Measurements from ENCODE around the gene ERC2. TPM values are rescaled to one million over a fixed set of nuclear protein-coding genes. Genes with fewer than 3 reads are reported as not detected.

Gene ERC2
- total RNA-seq, 2 experiments from 2014 or later = not detected

- intact Hi-C loops (cut with micrococcal nuclease; ENCODE audit: unreplicated experiment) = no loop called here
- no peaks in the 10 kb centered on the region for H3K4me1 ChIP-seq (ENCODE audit: insufficient read depth, low read length, poor library complexity, severe bottlenecking)
- H3K4me3 ChIP-seq (ENCODE audit: low read depth, low read length, poor library complexity, severe bottlenecking) = no peak overlapping the region
- ChIA-PET POLR2A (no interaction called here), CTCF (ENCODE audit: unreplicated experiment) (no interaction called here)
- no peaks in the 10 kb centered on the region for H4K20me1 ChIP-seq (ENCODE audit: insufficient read depth, low read length)
- peaks cover 20% of the 10 kb centered on the region; the same call in 1 of the 2 replicates for H3K36me3 ChIP-seq (ENCODE audit: insufficient read depth, low read length)
- no peak overlapping the region for H3K4me2 ChIP-seq (ENCODE audit: low read length)
- no peaks in the 10 kb centered on the region for H3K9me3 ChIP-seq (ENCODE audit: low read length)
- no peak overlapping the region for H2AFZ ChIP-seq (ENCODE audit: low read length)
- no peak for DNase-seq (ENCODE audit: low spot score)
- no peaks in the 10 kb centered on the region for H3K9me2 ChIP-seq (ENCODE audit: insufficient read depth, low read length)
- TF ChIP-seq EZH2phosphoT487 (IDR thresholded peaks at IDR 0.05; ENCODE audit: borderline replicate concordance, low read depth, low read length) = no peak
- TF ChIP-seq, protein P1, sequence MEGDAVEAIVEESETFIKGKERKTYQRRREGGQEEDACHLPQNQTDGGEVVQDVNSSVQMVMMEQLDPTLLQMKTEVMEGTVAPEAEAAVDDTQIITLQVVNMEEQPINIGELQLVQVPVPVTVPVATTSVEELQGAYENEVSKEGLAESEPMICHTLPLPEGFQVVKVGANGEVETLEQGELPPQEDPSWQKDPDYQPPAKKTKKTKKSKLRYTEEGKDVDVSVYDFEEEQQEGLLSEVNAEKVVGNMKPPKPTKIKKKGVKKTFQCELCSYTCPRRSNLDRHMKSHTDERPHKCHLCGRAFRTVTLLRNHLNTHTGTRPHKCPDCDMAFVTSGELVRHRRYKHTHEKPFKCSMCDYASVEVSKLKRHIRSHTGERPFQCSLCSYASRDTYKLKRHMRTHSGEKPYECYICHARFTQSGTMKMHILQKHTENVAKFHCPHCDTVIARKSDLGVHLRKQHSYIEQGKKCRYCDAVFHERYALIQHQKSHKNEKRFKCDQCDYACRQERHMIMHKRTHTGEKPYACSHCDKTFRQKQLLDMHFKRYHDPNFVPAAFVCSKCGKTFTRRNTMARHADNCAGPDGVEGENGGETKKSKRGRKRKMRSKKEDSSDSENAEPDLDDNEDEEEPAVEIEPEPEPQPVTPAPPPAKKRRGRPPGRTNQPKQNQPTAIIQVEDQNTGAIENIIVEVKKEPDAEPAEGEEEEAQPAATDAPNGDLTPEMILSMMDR (conservative IDR thresholded peaks at IDR 0.05; ENCODE audit: low read length) = no peak
- no TSS peak for BruUV-seq (replicated peaks)
- no peaks in the 10 kb centered on the region for H3K79me2 ChIP-seq (ENCODE audit: insufficient read depth, low read depth, low read length)
- no peak overlapping the region for H3K27ac ChIP-seq (ENCODE audit: low read depth, low read length, poor library complexity, severe bottlenecking)
Observed at GRCh38 chr3:55476515-55476914, 991.8 kb downstream of the ERC2 start.

- no peak for DNase-seq (ENCODE audit: low spot score)
- no TSS peak for BruUV-seq (replicated peaks)
- POLR2A ChIA-PET = no interaction called here
- Histone ChIP-seq H3K4me3 (ENCODE audit: low read depth, low read length, poor library complexity, severe bottlenecking) (no peak overlapping the region), H3K9me2 (ENCODE audit: insufficient read depth, low read length) (no peaks in the 10 kb centered on the region), H3K27ac (ENCODE audit: low read depth, low read length, poor library complexity, severe bottlenecking) (no peak overlapping the region), H3K4me2 (ENCODE audit: low read length) (no peak overlapping the region), H4K20me1 (ENCODE audit: insufficient read depth, low read length) (no peaks in the 10 kb centered on the region), H2AFZ (ENCODE audit: low read length) (no peak overlapping the region), H3K9me3 (ENCODE audit: low read length) (no peaks in the 10 kb centered on the region), H3K4me1 (ENCODE audit: insufficient read depth, low read length, poor library complexity, severe bottlenecking) (no peaks in the 10 kb centered on the region), H3K36me3 (ENCODE audit: insufficient read depth, low read length) (peaks cover 29% of the 10 kb centered on the region; the same call in 1 of the 2 replicates), H3K79me2 (ENCODE audit: insufficient read depth, low read depth, low read length) (no peaks in the 10 kb centered on the region)
- CTCF ChIA-PET (ENCODE audit: unreplicated experiment) = interaction anchor here (0.6 kb wide), 1 partner anchor 788 kb away, joined by 3 read pairs; no protein-coding TSS in a partner anchor
- no peak for TF ChIP-seq EZH2phosphoT487 (IDR thresholded peaks at IDR 0.05; ENCODE audit: borderline replicate concordance, low read depth, low read length)
- TF ChIP-seq, protein P1 (conservative IDR thresholded peaks at IDR 0.05; ENCODE audit: low read length) = no peak
- intact Hi-C loops (cut with micrococcal nuclease; ENCODE audit: unreplicated experiment) = no loop called here
Observed at GRCh38 chr3:55474213-55474632, 994.0 kb downstream of the ERC2 start.

DNA sequence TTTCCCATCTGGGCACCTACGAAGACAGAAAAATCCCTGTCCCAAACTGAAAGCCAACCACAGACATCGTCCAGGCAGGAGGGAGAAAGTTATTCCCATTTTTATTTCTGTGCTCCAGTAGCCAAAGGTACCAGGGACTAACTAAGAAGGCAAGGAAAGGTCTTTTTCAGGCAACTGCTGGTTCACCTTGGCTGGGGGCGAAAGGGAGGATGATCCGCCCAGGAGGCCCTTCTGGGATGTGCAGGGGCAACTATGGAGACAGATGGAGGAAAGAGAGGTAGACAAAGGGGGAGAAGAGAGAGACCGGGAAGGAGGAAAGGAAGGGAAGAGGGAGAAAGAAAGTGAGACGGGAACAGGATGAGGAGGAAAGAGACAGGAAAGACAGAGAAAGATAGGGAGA, 994.5 kb downstream of the ERC2 start:
- Histone ChIP-seq H4K20me1 (ENCODE audit: insufficient read depth, low read length) (no peaks in the 10 kb centered on the region), H3K36me3 (ENCODE audit: insufficient read depth, low read length) (peaks cover 24% of the 10 kb centered on the region; the same call in 1 of the 2 replicates), H3K4me3 (ENCODE audit: low read depth, low read length, poor library complexity, severe bottlenecking) (no peak overlapping the region), H3K4me1 (ENCODE audit: insufficient read depth, low read length, poor library complexity, severe bottlenecking) (no peaks in the 10 kb centered on the region), H3K4me2 (ENCODE audit: low read length) (no peak overlapping the region), H2AFZ (ENCODE audit: low read length) (no peak overlapping the region), H3K27ac (ENCODE audit: low read depth, low read length, poor library complexity, severe bottlenecking) (no peak overlapping the region), H3K9me2 (ENCODE audit: insufficient read depth, low read length) (no peaks in the 10 kb centered on the region), H3K79me2 (ENCODE audit: insufficient read depth, low read depth, low read length) (no peaks in the 10 kb centered on the region), H3K9me3 (ENCODE audit: low read length) (no peaks in the 10 kb centered on the region)
- TF ChIP-seq, protein P1 (conservative IDR thresholded peaks at IDR 0.05; ENCODE audit: low read length) = no peak
- no peak for TF ChIP-seq EZH2phosphoT487 (IDR thresholded peaks at IDR 0.05; ENCODE audit: borderline replicate concordance, low read depth, low read length)
- no peak for DNase-seq (ENCODE audit: low spot score)
- intact Hi-C loops (cut with micrococcal nuclease; ENCODE audit: unreplicated experiment) = no loop called here
- ChIA-PET CTCF (ENCODE audit: unreplicated experiment) (interaction anchor here (0.6 kb wide), 1 partner anchor 789 kb away, joined by 3 read pairs; no protein-coding TSS in a partner anchor), POLR2A (no interaction called here)
- BruUV-seq (replicated peaks) = no TSS peak

All from OCI-LY7 (cell line).